NCI-H69 (cell line): Measurements from ENCODE around the gene PAX2.

Experiments
- DNase-seq: peaks from one replicate; lab custom pipeline; 2025; lab: John Stamatoyannopoulos, UW

Gene PAX2

GRCh38 chr10:100848770-100849169, 103.4 kb downstream of the PAX2 start:
- no peak for DNase-seq

- DNase-seq = no peak
Measured at GRCh38 chr10:100858261-100858660, 112.9 kb downstream of the PAX2 start.

- no peak for DNase-seq
Measured at GRCh38 chr10:100858747-100859483, 113.5 kb downstream of the PAX2 start.

- DNase-seq = no peak
Measured at GRCh38 chr10:100859484-100859763, 114.0 kb downstream of the PAX2 start.

GRCh38 chr10:100863433-100863832, 118.1 kb downstream of the PAX2 start:
- DNase-seq = no peak

- DNase-seq = no peak
Measured at GRCh38 chr10:100864036-100864885, 118.9 kb downstream of the PAX2 start.

- DNase-seq = peak; percentile 27
Measured at GRCh38 chr10:100864978-100865377, 119.6 kb downstream of the PAX2 start.

- no peak for DNase-seq
Measured at GRCh38 chr10:100866010-100866409, 120.6 kb downstream of the PAX2 start.

- DNase-seq = peak; percentile 17
Measured at GRCh38 chr10:100866575-100867098, 121.3 kb downstream of the PAX2 start.

GRCh38 chr10:100867261-100867963, 122.0 kb downstream of the PAX2 start:
- DNase-seq = no peak

GRCh38 chr10:100868382-100868781, 123.0 kb downstream of the PAX2 start:
- DNase-seq = no peak

- no peak for DNase-seq
Measured at GRCh38 chr10:100869399-100869798, 124.0 kb downstream of the PAX2 start.

GRCh38 chr10:100872034-100872791, 126.8 kb downstream of the PAX2 start:
- DNase-seq = peak; percentile 46

GRCh38 chr10:100873146-100873826, 127.9 kb downstream of the PAX2 start:
- DNase-seq = no peak

- DNase-seq = no peak
Measured at GRCh38 chr10:100873827-100874326, 128.5 kb downstream of the PAX2 start.

GRCh38 chr10:100874702-100875483, 129.5 kb downstream of the PAX2 start:
- DNase-seq = no peak

- DNase-seq = no peak
Measured at GRCh38 chr10:100875484-100876166, 130.2 kb downstream of the PAX2 start.

GRCh38 chr10:100876585-100877460, 131.4 kb downstream of the PAX2 start:
- DNase-seq = no peak

GRCh38 chr10:100877461-100877850, 132.1 kb downstream of the PAX2 start:
- DNase-seq = no peak
